Retinal pigment epithelial cell (primary cell): Measurements from ENCODE around the gene PLXNA3.

ENCODE experiments used
- DNase-seq: peaks from one replicate; pipeline ENCODE4 v3.0.0-alpha.2; 2010; ENCODE audit warnings: low read depth
- H3K4me3 ChIP-seq: 2 replicates; pipeline ENCODE4 v1.5.1; 2011; ENCODE audit warnings: mild to moderate bottlenecking, low read length, control low read depth, moderate library complexity
- TF ChIP-seq, protein P1 (sequence below): conservative IDR thresholded peaks from 2 replicates; pipeline ENCODE4 v1.5.1; 2011; ENCODE audit warnings: low read depth, low read length, control low read depth, inconsistent platforms

The PLXNA3 gene

DNA sequence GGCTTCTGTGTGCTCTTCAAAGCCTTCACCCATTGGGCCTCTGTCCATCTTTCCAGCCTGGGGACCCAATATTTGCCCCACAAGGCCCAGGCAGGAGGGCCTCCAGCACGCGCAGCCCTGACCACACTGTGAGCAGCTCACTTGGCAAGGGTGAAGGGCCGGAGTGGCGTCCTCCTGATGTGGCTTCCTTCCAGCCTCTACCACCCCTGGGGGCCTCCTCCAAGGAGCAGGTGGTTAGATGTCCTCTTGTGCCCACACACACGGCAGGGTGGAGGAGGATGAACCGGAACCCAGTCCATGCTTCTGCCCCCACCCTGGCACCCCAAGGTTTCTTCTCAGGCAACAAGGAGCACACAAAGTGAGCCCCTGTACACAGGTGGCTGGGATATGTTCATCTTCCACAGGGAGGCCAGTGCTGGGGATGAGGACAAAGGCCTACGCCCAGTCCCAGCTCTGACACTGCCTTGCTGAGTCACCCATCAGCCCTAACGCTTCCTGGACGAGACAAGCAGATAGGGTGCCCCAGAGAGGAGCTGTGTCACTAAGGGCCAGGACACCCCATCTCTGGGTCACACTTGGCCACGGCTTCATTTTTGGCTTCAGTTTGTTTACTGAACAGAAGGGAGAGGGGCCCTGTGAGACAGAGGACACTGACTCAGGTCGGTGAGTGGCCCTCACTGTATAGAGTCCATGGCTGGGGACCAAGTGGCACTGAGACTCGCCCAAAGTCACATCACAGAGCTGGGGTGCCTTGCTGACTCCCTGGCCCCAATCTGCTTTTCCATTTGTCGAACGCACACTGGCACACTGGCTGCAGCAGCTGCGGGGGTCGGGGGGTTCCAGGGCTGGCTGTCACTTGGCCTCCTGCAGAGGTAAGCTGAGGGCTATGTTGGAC, 26.4 kb downstream of the PLXNA3 start:
- TF ChIP-seq, protein P1, sequence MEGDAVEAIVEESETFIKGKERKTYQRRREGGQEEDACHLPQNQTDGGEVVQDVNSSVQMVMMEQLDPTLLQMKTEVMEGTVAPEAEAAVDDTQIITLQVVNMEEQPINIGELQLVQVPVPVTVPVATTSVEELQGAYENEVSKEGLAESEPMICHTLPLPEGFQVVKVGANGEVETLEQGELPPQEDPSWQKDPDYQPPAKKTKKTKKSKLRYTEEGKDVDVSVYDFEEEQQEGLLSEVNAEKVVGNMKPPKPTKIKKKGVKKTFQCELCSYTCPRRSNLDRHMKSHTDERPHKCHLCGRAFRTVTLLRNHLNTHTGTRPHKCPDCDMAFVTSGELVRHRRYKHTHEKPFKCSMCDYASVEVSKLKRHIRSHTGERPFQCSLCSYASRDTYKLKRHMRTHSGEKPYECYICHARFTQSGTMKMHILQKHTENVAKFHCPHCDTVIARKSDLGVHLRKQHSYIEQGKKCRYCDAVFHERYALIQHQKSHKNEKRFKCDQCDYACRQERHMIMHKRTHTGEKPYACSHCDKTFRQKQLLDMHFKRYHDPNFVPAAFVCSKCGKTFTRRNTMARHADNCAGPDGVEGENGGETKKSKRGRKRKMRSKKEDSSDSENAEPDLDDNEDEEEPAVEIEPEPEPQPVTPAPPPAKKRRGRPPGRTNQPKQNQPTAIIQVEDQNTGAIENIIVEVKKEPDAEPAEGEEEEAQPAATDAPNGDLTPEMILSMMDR = no peak
- H3K4me3 ChIP-seq = no peak overlapping the region
- no peak for DNase-seq

GRCh38 chrX:154485150-154486051, 27.3 kb downstream of the PLXNA3 start:
- H3K4me3 ChIP-seq = peak overlapping the region; percentile 47
- TF ChIP-seq, protein P1 = no peak
- no peak for DNase-seq

DNA sequence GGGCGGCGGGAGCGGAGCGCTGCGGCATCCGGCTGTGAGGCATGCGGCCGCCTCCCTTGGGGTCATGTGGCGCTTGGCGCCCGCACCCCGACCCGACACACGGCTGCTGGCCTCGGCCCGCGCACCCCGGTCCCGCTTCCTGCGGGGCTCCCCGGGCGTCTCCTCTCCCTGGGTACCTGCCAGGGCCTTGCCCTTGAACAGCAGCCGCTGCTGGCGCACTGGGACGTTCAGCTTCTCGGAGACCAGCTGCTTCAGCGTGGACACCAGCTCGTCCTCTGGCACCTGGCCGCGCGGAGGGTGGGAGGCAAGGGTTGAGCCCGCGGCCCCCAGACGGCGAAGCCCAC, 27.9 kb downstream of the PLXNA3 start:
- DNase-seq = no peak
- H3K4me3 ChIP-seq = peak overlapping the region; percentile 47
- TF ChIP-seq, protein P1 = no peak

DNA sequence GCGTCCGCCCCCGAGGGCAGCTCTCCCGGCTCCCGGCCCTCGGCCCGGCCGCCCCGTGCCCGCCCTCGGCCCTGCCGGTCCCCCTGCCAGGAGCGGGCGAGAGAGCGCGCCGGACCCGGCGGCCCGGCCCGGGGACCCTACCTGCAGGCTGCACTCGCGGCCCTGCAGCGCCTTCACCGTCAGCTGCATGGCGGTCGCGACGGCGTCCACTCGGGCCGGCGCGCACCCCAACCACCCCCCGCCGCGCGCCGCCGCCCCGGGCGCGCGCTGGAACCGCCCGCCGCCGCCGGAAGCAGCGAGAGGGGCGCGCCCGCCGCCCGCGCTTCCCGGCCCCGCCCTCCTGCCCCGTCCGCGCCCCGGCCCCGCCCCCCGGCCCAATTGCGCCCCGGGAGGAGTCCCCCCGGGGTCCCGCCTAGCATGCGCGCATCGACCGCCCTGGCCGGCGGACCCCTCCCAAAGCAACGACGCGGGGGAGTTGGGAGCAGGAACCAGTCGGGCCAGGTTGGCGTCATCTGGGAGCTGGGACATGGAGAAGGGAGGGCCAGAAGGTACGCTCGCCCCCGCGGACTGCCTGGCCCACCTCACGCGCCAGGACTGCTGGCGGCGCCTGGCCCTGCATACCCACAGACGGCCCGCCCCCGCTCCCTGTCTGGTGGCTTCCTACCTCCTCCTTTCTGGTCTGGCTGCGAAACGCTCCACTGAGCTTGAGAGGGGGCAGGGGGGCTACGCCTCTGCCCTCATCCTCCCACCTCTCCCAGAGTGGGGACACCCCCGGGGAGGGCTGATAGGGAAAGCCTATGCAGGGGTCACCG, 28.5 kb downstream of the PLXNA3 start, which contains the start of gene UBL4A:
TSS of gene UBL4A (minus strand) at position 220 of the 812 bp plus-strand sequence. CDS start at position 189, 31 bp downstream.
- peak; percentile 32 for DNase-seq
- TF ChIP-seq, protein P1 = no peak
- H3K4me3 ChIP-seq = peak within 1 kb of the TSS; percentile 47

DNA sequence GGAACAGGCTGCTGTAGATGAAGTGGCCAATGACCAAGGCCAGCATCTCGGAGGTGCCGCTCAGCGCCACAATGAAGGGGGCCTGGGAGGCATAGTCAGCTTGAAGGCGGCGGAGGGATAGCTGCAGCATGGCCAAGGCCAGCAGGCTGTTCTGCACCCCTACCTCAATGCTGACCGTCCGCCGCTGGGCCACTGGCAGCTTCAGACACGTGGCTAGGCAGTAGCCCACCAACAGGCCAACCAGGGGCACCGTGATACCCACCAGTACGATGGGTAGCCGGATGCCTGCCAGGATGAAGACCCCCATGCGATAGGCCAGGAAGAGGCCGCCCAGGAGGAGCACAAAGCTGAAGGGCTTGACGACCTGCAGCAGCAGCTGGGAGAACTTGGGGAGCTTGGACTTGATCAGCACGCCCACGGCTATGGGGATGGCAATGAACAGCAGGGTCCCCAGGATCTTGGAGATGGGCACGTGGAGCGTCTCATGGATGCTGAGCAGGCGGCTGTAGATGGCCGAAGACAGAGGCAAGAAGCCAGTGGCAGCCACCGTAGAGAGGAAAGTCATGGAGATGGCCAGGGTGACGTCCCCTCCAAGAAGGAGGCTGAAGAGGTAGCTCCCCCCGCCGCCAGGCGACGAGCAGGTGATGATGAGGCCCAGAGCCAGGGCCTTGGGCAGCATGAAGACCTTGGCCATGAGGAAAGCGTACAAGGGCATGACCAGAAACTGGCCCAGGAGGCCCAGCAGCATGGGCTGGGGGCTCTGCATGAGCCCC, 29.6 kb downstream of the PLXNA3 start:
- TF ChIP-seq, protein P1 = no peak
- no peak for DNase-seq
- H3K4me3 ChIP-seq = no peak overlapping the region
